ENCODE results near the gene HSF2. TPM values are rescaled to one million over a fixed set of nuclear protein-coding genes. Genes with fewer than 3 reads are reported as not detected.

HSF2 gene
- polyA plus RNA-seq, 1 donor from 2014 or later = 153 TPM

Small RNA genes within 50 kb of the gene (small RNA-seq; reads per million reads assigned to genes)
- 0 reads per million in 3 experiments for gene Z99129.1

Other genes with a start within 250 kb of the HSF2 start
- 783 and 879 TPM in 2 replicates for gene SERINC1, start 72.2 kb downstream of the HSF2 start, polyA plus RNA-seq
- gene PKIB, start 210.8 kb downstream of the HSF2 start, polyA plus RNA-seq = 22.8 and 26.2 TPM in 2 replicates

Data from neural cell (in vitro differentiated cells).